SKM-1 (cell line): Measurements from ENCODE around the gene FHAD1.
A peak's percentile ranks its signal among the peaks of the same experiment; 100 is the strongest.

Source experiments
- DNase-seq: peaks from one replicate; lab custom pipeline; 2025; ENCODE audit not compliant: unreplicated experiment; lab: John Stamatoyannopoulos, UW

FHAD1 gene

GRCh38 chr1:15430787-15431570 lies 184.0 kb downstream of the FHAD1 start:
- DNase-seq, result no peak

- no peak for DNase-seq
These were observed 184.5 kb downstream of the FHAD1 start for GRCh38 chr1:15431571-15431948.

DNA sequence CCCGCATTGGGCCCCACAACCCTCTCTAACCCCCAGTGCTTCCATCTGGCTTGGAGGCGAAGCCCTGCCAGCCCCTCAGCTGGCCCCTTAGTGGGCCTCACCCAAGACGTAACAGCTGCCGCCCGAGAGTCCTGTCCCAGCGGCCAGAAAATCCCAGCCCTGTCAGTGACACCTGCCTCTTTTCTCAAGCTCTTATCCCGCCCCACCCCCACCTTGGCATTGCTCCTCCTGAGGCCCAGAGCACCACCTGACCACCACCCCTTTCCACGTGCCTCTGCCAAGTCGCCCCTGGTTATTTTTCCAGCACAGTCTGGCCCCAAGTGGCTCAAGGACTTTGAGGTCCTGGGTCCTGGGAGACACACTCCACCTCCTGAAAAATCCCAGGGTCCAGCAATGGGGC lies 185.3 kb downstream of the FHAD1 start:
- DNase-seq, result no peak

DNA sequence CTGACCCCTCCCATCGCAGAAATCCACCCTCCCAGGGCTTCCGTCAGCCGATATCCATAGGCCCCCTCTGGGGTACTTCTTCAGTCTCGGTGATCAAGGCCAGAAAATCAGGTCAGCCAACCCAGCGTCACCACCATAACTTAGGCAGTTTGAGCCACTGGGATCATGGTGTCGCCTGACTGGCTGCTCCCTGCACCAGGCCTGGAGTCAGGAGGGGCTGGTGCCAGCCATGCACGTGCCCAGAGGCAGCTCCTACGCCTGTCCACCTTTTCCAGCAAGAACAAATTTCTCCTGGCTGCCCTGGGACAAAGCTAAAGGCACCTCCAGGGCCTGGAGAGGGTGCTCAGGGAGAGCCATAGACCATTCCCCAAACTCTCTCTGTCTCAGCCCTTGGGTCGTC lies 186.4 kb downstream of the FHAD1 start:
- DNase-seq, result no peak

GRCh38 chr1:15434739-15435138 lies 187.7 kb downstream of the FHAD1 start:
- DNase-seq, result peak; percentile 95

DNA sequence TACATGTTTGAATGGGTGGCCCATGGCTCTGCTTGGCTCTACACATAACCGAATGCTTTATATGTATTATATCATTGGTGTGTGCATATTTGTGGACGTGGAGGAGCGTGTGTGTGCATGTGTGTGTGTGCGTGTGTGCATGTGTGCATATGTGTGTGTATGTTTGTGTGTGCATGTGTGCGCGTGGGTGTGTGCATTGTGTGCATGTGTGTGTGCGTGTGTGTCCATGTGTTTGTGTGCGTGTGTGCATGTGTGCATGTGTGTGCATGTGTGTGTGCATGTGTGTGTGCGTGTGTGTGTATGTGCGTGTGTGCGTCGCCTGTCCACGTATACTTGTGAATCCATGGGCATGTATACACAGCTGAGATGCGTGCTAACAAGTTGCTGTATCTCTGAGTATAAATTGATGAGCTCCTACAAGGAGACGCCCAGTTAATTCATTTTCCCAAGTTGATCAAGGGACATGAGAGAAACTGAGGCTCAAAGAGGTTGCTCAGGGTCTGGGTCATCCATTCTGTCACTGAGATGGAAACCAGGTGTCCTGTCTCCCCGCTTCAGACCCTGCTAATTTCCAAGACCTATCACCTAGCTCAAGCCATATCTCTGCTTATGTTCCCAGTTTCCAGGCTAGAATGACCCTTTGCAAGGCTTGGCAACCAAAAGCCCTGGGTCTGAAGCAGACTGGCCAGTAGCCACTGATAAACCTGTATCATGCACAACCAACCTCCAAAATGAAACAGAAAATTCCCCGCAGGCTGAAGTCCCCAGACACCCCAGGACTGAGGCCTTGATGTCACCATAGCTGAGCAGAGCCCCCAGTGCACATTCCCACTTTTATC lies 188.4 kb downstream of the FHAD1 start:
- no peak for DNase-seq

- no peak for DNase-seq
These were observed 189.9 kb downstream of the FHAD1 start for GRCh38 chr1:15436881-15437442.

GRCh38 chr1:15439325-15439724 lies 192.3 kb downstream of the FHAD1 start:
- DNase-seq, result no peak

DNA sequence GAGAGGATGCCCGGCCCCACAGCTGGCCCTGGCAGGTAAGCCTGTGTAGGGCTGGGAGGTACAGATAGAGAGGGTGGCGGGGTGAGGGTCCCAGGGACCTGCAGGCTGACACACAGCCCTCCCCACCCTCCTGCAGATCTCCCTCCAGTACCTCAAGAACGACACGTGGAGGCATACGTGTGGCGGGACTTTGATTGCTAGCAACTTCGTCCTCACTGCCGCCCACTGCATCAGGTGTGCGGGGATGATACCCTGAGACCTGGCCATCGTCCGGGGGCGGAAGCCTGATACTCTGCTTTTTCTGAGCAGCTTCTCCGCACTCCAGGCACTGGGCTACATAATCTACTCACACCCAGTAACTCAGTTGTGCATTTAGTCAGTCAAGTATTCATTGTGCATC lies 193.3 kb downstream of the FHAD1 start:
- no peak for DNase-seq

GRCh38 chr1:15441247-15441646 lies 194.2 kb downstream of the FHAD1 start:
- DNase-seq, result no peak

- no peak for DNase-seq
These were observed 195.1 kb downstream of the FHAD1 start for GRCh38 chr1:15442119-15442518.

- no peak for DNase-seq
These were observed 195.7 kb downstream of the FHAD1 start for GRCh38 chr1:15442759-15443158.

GRCh38 chr1:15443281-15443680 lies 196.3 kb downstream of the FHAD1 start:
- no peak for DNase-seq

DNA sequence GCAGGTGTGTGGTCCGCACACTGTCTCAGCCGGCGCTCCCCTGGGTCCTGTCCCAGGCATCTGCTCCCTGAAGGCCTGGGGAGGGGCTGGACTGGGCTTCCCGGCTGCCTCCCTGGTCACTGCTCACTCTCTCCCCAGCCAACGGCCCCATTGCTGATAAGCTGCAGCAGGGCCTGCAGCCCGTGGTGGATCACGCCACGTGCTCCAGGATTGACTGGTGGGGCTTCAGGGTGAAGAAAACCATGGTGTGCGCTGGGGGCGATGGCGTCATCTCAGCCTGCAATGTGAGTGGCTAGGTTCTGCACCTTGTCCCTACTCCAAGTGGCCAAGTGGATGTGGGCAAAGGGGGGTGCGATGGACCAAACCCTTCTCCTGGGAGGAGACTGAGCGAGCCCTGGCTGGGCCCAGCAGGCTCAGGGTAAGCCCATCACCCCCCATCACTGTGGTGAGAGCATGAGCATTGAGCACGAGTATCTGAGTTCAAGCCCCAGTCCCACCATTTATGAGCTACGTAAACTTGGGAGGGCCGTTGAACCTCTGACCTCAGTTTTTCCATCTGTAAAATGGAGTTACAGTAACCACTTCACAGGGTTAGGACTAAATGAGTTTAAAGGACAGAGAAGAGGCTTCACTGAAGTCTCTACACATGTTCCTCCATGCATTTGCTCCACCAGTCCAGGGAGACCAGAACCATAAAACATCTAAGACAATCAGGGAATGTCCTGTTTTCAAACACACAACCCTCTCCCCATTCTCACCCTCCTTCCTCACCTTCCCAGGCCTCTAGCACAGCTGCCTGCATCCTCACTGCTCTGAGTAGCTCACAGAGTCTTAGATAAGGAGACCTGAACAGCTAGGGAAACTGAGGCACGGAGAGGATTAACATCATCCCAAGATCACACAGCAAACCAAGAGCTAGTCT lies 197.7 kb downstream of the FHAD1 start:
- DNase-seq, result no peak

GRCh38 chr1:15445390-15446122 lies 198.5 kb downstream of the FHAD1 start:
- no peak for DNase-seq

DNA sequence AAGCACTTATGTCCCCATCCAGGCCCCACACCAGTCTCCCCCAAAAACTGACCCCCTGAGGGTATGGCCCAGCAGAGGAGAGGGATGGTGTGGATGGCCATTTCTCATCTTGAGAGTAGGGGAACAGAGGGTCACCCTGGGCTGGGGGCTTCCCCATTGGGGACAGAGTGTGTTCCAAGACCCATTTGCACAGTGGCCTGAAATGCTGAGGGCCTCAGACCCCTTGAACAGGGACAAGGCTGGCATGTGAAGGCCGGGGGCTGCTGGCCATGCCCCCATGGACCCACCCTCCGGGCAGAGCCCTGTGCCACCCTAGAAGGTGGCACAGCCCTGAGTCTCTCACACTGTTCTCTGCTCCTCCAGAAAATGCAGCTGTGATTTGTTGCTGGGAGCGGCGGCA lies 199.2 kb downstream of the FHAD1 start:
- DNase-seq, result no peak
